Measurements from ENCODE around the gene ELP2. TPM values are rescaled to one million over a fixed set of nuclear protein-coding genes. Genes with fewer than 3 reads are reported as not detected.

The ELP2 gene
- total RNA-seq, 1 donor from 2014 or later: 60.2 TPM

- H3K9me3 ChIP-seq: no peaks in the 10 kb centered on the region
- no peak for TF ChIP-seq POLR2A (IDR thresholded peaks at IDR 0.05)
- TF ChIP-seq, protein P1, sequence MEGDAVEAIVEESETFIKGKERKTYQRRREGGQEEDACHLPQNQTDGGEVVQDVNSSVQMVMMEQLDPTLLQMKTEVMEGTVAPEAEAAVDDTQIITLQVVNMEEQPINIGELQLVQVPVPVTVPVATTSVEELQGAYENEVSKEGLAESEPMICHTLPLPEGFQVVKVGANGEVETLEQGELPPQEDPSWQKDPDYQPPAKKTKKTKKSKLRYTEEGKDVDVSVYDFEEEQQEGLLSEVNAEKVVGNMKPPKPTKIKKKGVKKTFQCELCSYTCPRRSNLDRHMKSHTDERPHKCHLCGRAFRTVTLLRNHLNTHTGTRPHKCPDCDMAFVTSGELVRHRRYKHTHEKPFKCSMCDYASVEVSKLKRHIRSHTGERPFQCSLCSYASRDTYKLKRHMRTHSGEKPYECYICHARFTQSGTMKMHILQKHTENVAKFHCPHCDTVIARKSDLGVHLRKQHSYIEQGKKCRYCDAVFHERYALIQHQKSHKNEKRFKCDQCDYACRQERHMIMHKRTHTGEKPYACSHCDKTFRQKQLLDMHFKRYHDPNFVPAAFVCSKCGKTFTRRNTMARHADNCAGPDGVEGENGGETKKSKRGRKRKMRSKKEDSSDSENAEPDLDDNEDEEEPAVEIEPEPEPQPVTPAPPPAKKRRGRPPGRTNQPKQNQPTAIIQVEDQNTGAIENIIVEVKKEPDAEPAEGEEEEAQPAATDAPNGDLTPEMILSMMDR (IDR thresholded peaks at IDR 0.05): no peak
- TF ChIP-seq POLR2AphosphoS5 (IDR thresholded peaks at IDR 0.05; ENCODE audit: insufficient read depth in 1 of 2, low read depth in 1 of 2): no peak
- intact Hi-C loops (cut with DNase I): loop anchor here (5.0 kb wide), 1 partner anchor 185 kb away; no protein-coding TSS in a partner anchor
- H3K4me1 ChIP-seq: no peaks in the 10 kb centered on the region
- no peak for DNase-seq (ENCODE audit: extremely low spot score in 2 of 2)
- H3K36me3 ChIP-seq: no peaks in the 10 kb centered on the region
- no peak overlapping the region for H3K4me3 ChIP-seq
- no peaks in the 10 kb centered on the region for H3K27me3 ChIP-seq
- H3K27ac ChIP-seq: no peak overlapping the region
Measured at GRCh38 chr18:36096955-36097354, 32.7 kb upstream of the ELP2 start.

DNA sequence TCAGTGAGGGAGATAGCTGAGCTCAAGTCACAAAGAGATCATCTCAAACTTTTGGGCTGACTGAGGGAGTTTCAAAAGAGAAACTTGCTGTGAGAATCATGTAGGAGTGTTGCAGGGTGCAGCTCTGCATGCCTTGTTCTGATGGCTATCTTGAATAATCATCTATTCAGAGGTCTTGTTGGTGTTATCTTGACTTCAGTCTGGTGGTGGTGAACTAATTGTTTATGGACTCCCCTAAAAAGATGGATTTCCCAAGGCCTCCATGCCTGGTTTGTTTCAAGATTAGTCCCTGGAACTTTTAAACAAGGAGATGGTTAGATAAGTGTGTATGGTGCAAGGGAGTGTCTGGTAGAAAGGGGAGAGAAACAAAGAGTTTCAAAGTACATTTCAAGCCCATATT is 30.4 kb upstream of the ELP2 start:
- no peaks in the 10 kb centered on the region for H3K36me3 ChIP-seq
- H3K4me3 ChIP-seq: no peak overlapping the region
- TF ChIP-seq POLR2A (IDR thresholded peaks at IDR 0.05) (no peak), POLR2AphosphoS5 (IDR thresholded peaks at IDR 0.05; ENCODE audit: insufficient read depth in 1 of 2, low read depth in 1 of 2) (no peak)
- TF ChIP-seq, protein P1 (IDR thresholded peaks at IDR 0.05): no peak
- no peaks in the 10 kb centered on the region for H3K4me1 ChIP-seq
- DNase-seq (ENCODE audit: extremely low spot score in 2 of 2): no peak
- H3K27ac ChIP-seq: no peak overlapping the region
- no peaks in the 10 kb centered on the region for H3K27me3 ChIP-seq
- peaks cover 5% of the 10 kb centered on the region for H3K9me3 ChIP-seq
- intact Hi-C loops (cut with DNase I): loop anchor here (5.0 kb wide), 1 partner anchor 183 kb away; no protein-coding TSS in a partner anchor

DNA sequence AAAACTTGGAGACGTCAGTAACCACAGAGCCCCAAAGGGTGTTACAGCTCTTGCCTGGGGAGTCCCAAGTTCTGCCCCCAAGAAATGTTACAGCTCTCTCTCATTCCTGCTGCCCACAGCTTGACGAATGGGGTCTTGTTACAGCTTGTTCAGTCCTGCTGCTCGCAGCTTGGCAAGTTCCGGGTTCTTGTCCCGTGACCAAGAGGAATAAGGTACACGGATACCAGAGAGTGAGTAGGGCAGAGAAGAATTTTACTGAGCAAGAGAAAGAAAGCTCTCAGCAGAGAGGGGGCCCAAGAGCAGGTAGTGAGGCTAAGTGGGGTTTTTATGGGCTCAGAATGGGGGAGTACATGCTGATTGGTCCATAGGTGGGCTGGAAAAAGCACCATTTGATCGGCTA is 27.8 kb upstream of the ELP2 start:
- H3K4me1 ChIP-seq: no peaks in the 10 kb centered on the region
- peaks cover 5% of the 10 kb centered on the region for H3K9me3 ChIP-seq
- H3K27ac ChIP-seq: no peak overlapping the region
- intact Hi-C loops (cut with DNase I): no loop called here
- no peak for TF ChIP-seq POLR2A (IDR thresholded peaks at IDR 0.05)
- no peaks in the 10 kb centered on the region for H3K36me3 ChIP-seq
- DNase-seq (ENCODE audit: extremely low spot score in 2 of 2): no peak
- H3K27me3 ChIP-seq: no peaks in the 10 kb centered on the region
- no peak overlapping the region for H3K4me3 ChIP-seq

- no peak for TF ChIP-seq POLR2A (IDR thresholded peaks at IDR 0.05)
- no peak for TF ChIP-seq POLR2AphosphoS5 (IDR thresholded peaks at IDR 0.05; ENCODE audit: insufficient read depth in 1 of 2, low read depth in 1 of 2)
- TF ChIP-seq, protein P1 (IDR thresholded peaks at IDR 0.05): no peak
- Histone ChIP-seq H3K4me3 (no peak overlapping the region), H3K4me1 (no peaks in the 10 kb centered on the region), H3K27me3 (no peaks in the 10 kb centered on the region), H3K36me3 (peaks cover 0 to 5% of the 10 kb centered on the region in 2 donors), H3K9me3 (peaks cover 5% of the 10 kb centered on the region), H3K27ac (no peak overlapping the region)
- no peak for DNase-seq (ENCODE audit: extremely low spot score in 2 of 2)
- intact Hi-C loops (cut with DNase I): no loop called here
Measured at GRCh38 chr18:36104749-36105148, 24.9 kb upstream of the ELP2 start.

DNA sequence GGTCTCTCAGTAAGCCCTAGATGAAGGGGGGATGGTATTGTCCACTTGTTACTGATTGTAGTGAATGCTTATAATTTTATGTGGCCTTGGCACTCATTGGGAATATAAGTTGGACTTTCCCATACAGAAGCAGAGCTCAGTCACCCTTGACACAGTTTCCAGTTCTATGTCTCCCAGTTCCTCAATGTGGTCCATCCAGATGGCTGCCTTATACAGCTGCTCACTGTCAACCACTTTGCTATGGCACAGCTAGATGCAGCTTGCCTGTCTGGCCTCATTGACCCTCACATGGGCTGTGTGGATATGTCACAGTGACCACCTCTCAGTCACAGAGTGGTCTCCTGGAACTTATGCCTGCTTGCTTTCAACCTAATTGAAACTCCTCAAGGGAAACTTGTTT is 22.2 kb upstream of the ELP2 start:
- TF ChIP-seq, protein P1 (IDR thresholded peaks at IDR 0.05): no peak
- TF ChIP-seq POLR2A (IDR thresholded peaks at IDR 0.05) (no peak), POLR2AphosphoS5 (IDR thresholded peaks at IDR 0.05; ENCODE audit: insufficient read depth in 1 of 2, low read depth in 1 of 2) (no peak)
- Histone ChIP-seq H3K4me3 (no peak overlapping the region), H3K27me3 (no peaks in the 10 kb centered on the region), H3K9me3 (peaks cover 2% of the 10 kb centered on the region), H3K27ac (no peak overlapping the region), H3K36me3 (peaks cover 0 to 16% of the 10 kb centered on the region in 2 donors), H3K4me1 (no peaks in the 10 kb centered on the region)
- DNase-seq (ENCODE audit: extremely low spot score in 2 of 2): no peak
- intact Hi-C loops (cut with DNase I): no loop called here

Measured in vagina (tissue), 2 donors.